ENCODE results near the gene PARPBP. TPM values are rescaled to one million over a fixed set of nuclear protein-coding genes. Genes with fewer than 3 reads are reported as not detected.
A peak's percentile ranks its signal among the peaks of the same experiment; 100 is the strongest.
"Not testable (repeated sequence)": the region's sequence is repeated elsewhere in the genome, so short reads cannot be mapped to it uniquely, and the experiment has no call there.

The PARPBP gene
- total RNA-seq = 1 to 10 TPM; 2.3 to 2.6 TPM
- polyA plus RNA-seq = 1 to 10 TPM; 2.1 to 2.8 TPM

GRCh38 chr12:102119674-102120563 is at the start of gene PARPBP, which contains the start of gene NUP37:
Gene PARPBP (plus strand): TSS chr12:102120183. CDS start chr12:102123889, 3,706 bp downstream.
Gene NUP37 (minus strand): TSS chr12:102120114. CDS start chr12:102118518, 1,596 bp downstream.
- Histone ChIP-seq H3K4me1 (ENCODE audit: insufficient read depth, low read length) (peaks cover 24% of the 10 kb centered on the region), H3K4me3 (ENCODE audit: low read length in 2 of 2) (peak within 1 kb of the TSS; percentile 86 to 95), H3K9me3 (ENCODE audit: control insufficient read depth in 1 of 2, low read length in 2 of 2) (no peaks in the 10 kb centered on the region), H3K36me3 (ENCODE audit: insufficient read depth, low read length) (no peaks in the 10 kb centered on the region), H3K27ac (ENCODE audit: low read depth, low read length) (peak within 1 kb of the TSS; percentile 93), H3K27me3 (ENCODE audit: insufficient read depth, low read length) (no peaks in the 10 kb centered on the region)
- POLR2A ChIA-PET (ENCODE audit: partially characterized antibody) = interaction anchor here (0.6 to 2.5 kb wide), 2 partner anchors 59 to 177 kb away, joined by 4 to 23 read pairs; partner anchors contain the start of gene WASHC3
- Mint-ChIP-seq H3K27me3 (no peaks in the 10 kb centered on the region), H3K27ac (peak within 1 kb of the TSS; percentile 88 to 96 (median 94)), H3K9me3 (no peaks in the 10 kb centered on the region), H3K4me1 (peaks cover 13 to 35% (median 19%) of the 10 kb centered on the region in 4 donors), H3K4me3 (peak within 1 kb of the TSS; percentile 86 to 96 (median 92)), H3K36me3 (peaks cover 16 to 26% of the 10 kb centered on the region in 2 donors)
- CTCF ChIA-PET (ENCODE audit: partially characterized antibody) = interaction anchor here (1.2 kb wide), 1 partner anchor 29 kb away, joined by 3 read pairs; no protein-coding TSS in a partner anchor
- DNase-seq = peak; percentile 92 to 93 (median 92)
- intact Hi-C loops (cut with micrococcal nuclease) = loop anchor here (1.0 to 10.0 kb wide), 3 partner anchors 58 to 1915 kb away; partner anchors contain the start of genes ACTR6 and CHPT1

GRCh38 chr12:102072092-102072491 is 47.9 kb upstream of the PARPBP start:
- H3K27me3 Mint-ChIP-seq; H3K4me1 ChIP-seq (ENCODE audit: insufficient read depth, low read length); POLR2A ChIA-PET (ENCODE audit: partially characterized antibody): not testable (repeated sequence)

GRCh38 chr12:102080842-102081241 is 39.1 kb upstream of the PARPBP start:
- no peak overlapping the region for H3K4me3 Mint-ChIP-seq
- Histone ChIP-seq H3K27me3 (ENCODE audit: insufficient read depth, low read length) (no peaks in the 10 kb centered on the region), H3K9me3 (ENCODE audit: control insufficient read depth in 1 of 2, low read length in 2 of 2) (no peaks in the 10 kb centered on the region), H3K4me3 (ENCODE audit: low read length in 2 of 2) (no peak overlapping the region), H3K27ac (ENCODE audit: low read depth, low read length) (no peak overlapping the region), H3K36me3 (ENCODE audit: insufficient read depth, low read length) (peaks cover 27% of the 10 kb centered on the region), H3K4me1 (ENCODE audit: insufficient read depth, low read length) (no peaks in the 10 kb centered on the region)
- H3K27ac Mint-ChIP-seq = no peak overlapping the region
- H3K9me3 Mint-ChIP-seq = peaks cover 0 to 2% (median 0%) of the 10 kb centered on the region in 8 donors
- DNase-seq = no peak
- peaks cover 56 to 67% of the 10 kb centered on the region in 2 donors for H3K36me3 Mint-ChIP-seq
- intact Hi-C loops (cut with micrococcal nuclease) = no loop called here
- H3K27me3 Mint-ChIP-seq = no peaks in the 10 kb centered on the region
- ChIA-PET CTCF (ENCODE audit: partially characterized antibody) (no interaction called here), POLR2A (ENCODE audit: partially characterized antibody) (no interaction called here)
- no peaks in the 10 kb centered on the region for H3K4me1 Mint-ChIP-seq

More at GRCh38 chr12:102072092-102072491, 47.9 kb upstream of the PARPBP start:
- CTCF ChIA-PET (ENCODE audit: partially characterized antibody); H3K27me3 ChIP-seq (ENCODE audit: insufficient read depth, low read length); H3K9me3 ChIP-seq (ENCODE audit: control insufficient read depth in 1 of 2, low read length in 2 of 2); intact Hi-C loops (cut with micrococcal nuclease); H3K27ac Mint-ChIP-seq; H3K4me3 ChIP-seq (ENCODE audit: low read length in 2 of 2); H3K4me1 Mint-ChIP-seq; DNase-seq; H3K4me3 Mint-ChIP-seq; H3K9me3 Mint-ChIP-seq; H3K27ac ChIP-seq (ENCODE audit: low read depth, low read length): not testable (repeated sequence)
- peaks cover 15% of the 10 kb centered on the region for H3K36me3 ChIP-seq (ENCODE audit: insufficient read depth, low read length)
- H3K36me3 Mint-ChIP-seq = peaks cover 18 to 27% of the 10 kb centered on the region in 2 donors

GRCh38 chr12:102089228-102089835 is 30.7 kb upstream of the PARPBP start:
- intact Hi-C loops (cut with micrococcal nuclease) = not testable (repeated sequence)

GRCh38 chr12:102093319-102093718 is 26.7 kb upstream of the PARPBP start:
- peaks cover 14 to 34% of the 10 kb centered on the region in 2 donors for H3K36me3 Mint-ChIP-seq
- H3K9me3 Mint-ChIP-seq = no peaks in the 10 kb centered on the region
- intact Hi-C loops (cut with micrococcal nuclease) = loop anchor here (10.0 kb wide), 1 partner anchor 1451 kb away; no protein-coding TSS in a partner anchor
- H3K36me3 ChIP-seq (ENCODE audit: insufficient read depth, low read length) = peaks cover 5% of the 10 kb centered on the region
- CTCF ChIA-PET (ENCODE audit: partially characterized antibody) = no interaction called here
- H3K4me1 Mint-ChIP-seq = peaks cover 0 to 2% (median 0%) of the 10 kb centered on the region in 4 donors
- no peak overlapping the region for H3K27ac ChIP-seq (ENCODE audit: low read depth, low read length)
- POLR2A ChIA-PET (ENCODE audit: partially characterized antibody) = no interaction called here
- H3K27me3 ChIP-seq (ENCODE audit: insufficient read depth, low read length) = no peaks in the 10 kb centered on the region
- H3K4me1 ChIP-seq (ENCODE audit: insufficient read depth, low read length) = no peaks in the 10 kb centered on the region
- no peaks in the 10 kb centered on the region for H3K27me3 Mint-ChIP-seq
- no peak for DNase-seq
- H3K4me3 ChIP-seq (ENCODE audit: low read length in 2 of 2) = no peak overlapping the region
- no peaks in the 10 kb centered on the region for H3K9me3 ChIP-seq (ENCODE audit: control insufficient read depth in 1 of 2, low read length in 2 of 2)
- peak overlapping the region in 1 of 7 donors; percentile 35 for H3K27ac Mint-ChIP-seq
- H3K4me3 Mint-ChIP-seq = no peak overlapping the region

More at GRCh38 chr12:102089228-102089835, 30.7 kb upstream of the PARPBP start:
- H3K27ac ChIP-seq (ENCODE audit: low read depth, low read length); H3K27me3 ChIP-seq (ENCODE audit: insufficient read depth, low read length); H3K36me3 ChIP-seq (ENCODE audit: insufficient read depth, low read length); H3K4me3 ChIP-seq (ENCODE audit: low read length in 2 of 2); H3K27me3 Mint-ChIP-seq; H3K9me3 ChIP-seq (ENCODE audit: control insufficient read depth in 1 of 2, low read length in 2 of 2); H3K4me1 ChIP-seq (ENCODE audit: insufficient read depth, low read length); H3K27ac Mint-ChIP-seq; H3K9me3 Mint-ChIP-seq; H3K4me1 Mint-ChIP-seq; H3K4me3 Mint-ChIP-seq; POLR2A ChIA-PET (ENCODE audit: partially characterized antibody); CTCF ChIA-PET (ENCODE audit: partially characterized antibody): not testable (repeated sequence)
- peaks cover 20 to 22% of the 10 kb centered on the region in 2 donors for H3K36me3 Mint-ChIP-seq
- peak in 1 of 5 donors; percentile 20 for DNase-seq

- no peaks in the 10 kb centered on the region for H3K4me1 ChIP-seq (ENCODE audit: insufficient read depth, low read length)
- H3K4me3 ChIP-seq (ENCODE audit: low read length in 2 of 2) = no peak overlapping the region
- no peaks in the 10 kb centered on the region for H3K9me3 ChIP-seq (ENCODE audit: control insufficient read depth in 1 of 2, low read length in 2 of 2)
- no peaks in the 10 kb centered on the region for H3K9me3 Mint-ChIP-seq
- H3K36me3 ChIP-seq (ENCODE audit: insufficient read depth, low read length) = peaks cover 9% of the 10 kb centered on the region
- CTCF ChIA-PET (ENCODE audit: partially characterized antibody) = no interaction called here
- DNase-seq = peak in 2 of 5 donors; percentile 3 to 6
- H3K4me1 Mint-ChIP-seq = peaks cover 0 to 2% (median 0%) of the 10 kb centered on the region in 4 donors
- no peaks in the 10 kb centered on the region for H3K27me3 Mint-ChIP-seq
- H3K27me3 ChIP-seq (ENCODE audit: insufficient read depth, low read length) = no peaks in the 10 kb centered on the region
- intact Hi-C loops (cut with micrococcal nuclease) = loop anchor here (10.0 kb wide), 1 partner anchor 1449 kb away; no protein-coding TSS in a partner anchor
- H3K4me3 Mint-ChIP-seq = no peak overlapping the region
- POLR2A ChIA-PET (ENCODE audit: partially characterized antibody) = no interaction called here
- H3K27ac ChIP-seq (ENCODE audit: low read depth, low read length) = no peak overlapping the region
- peaks cover 23 to 45% of the 10 kb centered on the region in 2 donors for H3K36me3 Mint-ChIP-seq
- peak overlapping the region in 1 of 7 donors; percentile 33 for H3K27ac Mint-ChIP-seq
Observed at GRCh38 chr12:102095677-102096263, 24.2 kb upstream of the PARPBP start.
